Small intestine (tissue), 7 donors: Measurements from ENCODE around the gene C1RL. TPM values are rescaled to one million over a fixed set of nuclear protein-coding genes. Genes with fewer than 3 reads are reported as not detected.
A peak's percentile ranks its signal among the peaks of the same experiment; 100 is the strongest.

Source experiments
- DNase-seq, 2 donors: peaks; one replicate each; pipeline versions ENCODE4 v3.0.0 to v3.0.0-alpha.2; 2013
- FAIRE-seq: peaks from 2 replicates; lab custom pipeline; 2012; peaks lifted over from hg19 to GRCh38; lab: Jason Lieb, UNC
- H3K27ac ChIP-seq, 3 donors: one replicate each; pipeline ENCODE4 v1.5.1; 2013; ENCODE audit warnings: low read length in 2 of 3, mild to moderate bottlenecking in 2 of 3, control low read depth in 1 of 3, inconsistent platforms in 1 of 3, low read depth in 1 of 3, moderate library complexity in 1 of 3
- H3K27me3 ChIP-seq, 3 donors: one replicate each; pipeline ENCODE4 v1.6.1; 2013; ENCODE audit warnings: low read length in 3 of 3, inconsistent platforms in 1 of 3; ENCODE audit not compliant: control insufficient read depth in 3 of 3, insufficient read depth in 3 of 3
- H3K36me3 ChIP-seq, 3 donors: one replicate each; pipeline ENCODE4 v1.6.1; 2013; ENCODE audit warnings: low read length in 3 of 3, inconsistent platforms in 1 of 3, low read depth in 1 of 3, mild to moderate bottlenecking in 1 of 3, moderate library complexity in 1 of 3; ENCODE audit not compliant: control insufficient read depth in 3 of 3, insufficient read depth in 2 of 3
- H3K4me1 ChIP-seq, 3 donors: one replicate each; pipeline ENCODE4 v1.6.1; 2013; ENCODE audit warnings: low read length in 2 of 3, inconsistent platforms in 1 of 3, low read depth in 1 of 3, mild to moderate bottlenecking in 1 of 3, moderate library complexity in 1 of 3; ENCODE audit not compliant: control insufficient read depth in 3 of 3, insufficient read depth in 2 of 3
- H3K4me3 ChIP-seq, 3 donors: one replicate each; pipeline ENCODE4 v1.5.1; 2013; ENCODE audit warnings: low read length in 3 of 3, control low read depth in 1 of 3, inconsistent platforms in 1 of 3, low read depth in 1 of 3, mild to moderate bottlenecking in 1 of 3, moderate library complexity in 1 of 3
- H3K9me3 ChIP-seq, 2 donors: one replicate each; pipeline ENCODE4 v1.6.1; 2013; ENCODE audit warnings: low read depth in 1 of 2, low read length in 1 of 2; ENCODE audit not compliant: control insufficient read depth in 2 of 2, insufficient read depth in 1 of 2
- WGBS, 3 donors: extraction: QIAGEN DNeasy Blood & Tissue Kit; methylation state at CpG; one replicate each; pipeline ENCODE4 v1.1.7; 2013; 5-methylcytosine and 5-hydroxymethylcytosine counted together
- polyA plus RNA-seq, 4 donors: library from polyadenylated mRNA; stranded (reverse) in 3 of 4; unstranded in 1 of 4; fragments of 200-250 nt in 3 of 4; fragments of 120-200 nt in 1 of 4; gene quantifications; one replicate each; pipeline versions ENCODE4 v1.2.1 to v1.2.3, GENCODE V29; 2013
- donor health status: healthy with polysubstance abuse.
- donor health status: control.
- donor health status: control.
- donor health status: Bipolar disorder and iron deficiency.
- donor health status: healthy.

Gene C1RL
- polyA plus RNA-seq, 4 donors: 10.0 to 77.1 (median 22.1) TPM

- no peaks in the 10 kb centered on the region for H3K27me3 ChIP-seq
- FAIRE-seq (no peak), DNase-seq (no peak)
- H3K9me3 ChIP-seq: no peaks in the 10 kb centered on the region
- peaks cover 0 to 4% (median 0%) of the 10 kb centered on the region in 3 donors for H3K36me3 ChIP-seq
- H3K4me1 ChIP-seq: peaks cover 0 to 14% (median 0%) of the 10 kb centered on the region in 3 donors
- 77 to 84% (median 79%) methylated on average over 7 of the region's 7 CpGs for WGBS, 3 donors
- no peak overlapping the region for H3K27ac ChIP-seq
- no peak overlapping the region for H3K4me3 ChIP-seq
These were observed 41.9 kb downstream of the C1RL start for GRCh38 chr12:7067096-7067495.

- no peak for FAIRE-seq
- no peak overlapping the region for H3K27ac ChIP-seq
These were observed 42.4 kb downstream of the C1RL start for GRCh38 chr12:7066596-7066995.

GRCh38 chr12:7065073-7065623 lies 43.9 kb downstream of the C1RL start:
- DNase-seq (no peak), FAIRE-seq (no peak)
- H3K4me1 ChIP-seq: peaks cover 0 to 18% (median 0%) of the 10 kb centered on the region in 3 donors
- H3K36me3 ChIP-seq: peaks cover 0 to 4% (median 0%) of the 10 kb centered on the region in 3 donors
- H3K4me3 ChIP-seq: no peak overlapping the region
- 87 to 91% (median 88%) methylated on average over 7 of the region's 7 CpGs for WGBS, 3 donors
- H3K27me3 ChIP-seq: no peaks in the 10 kb centered on the region
- H3K27ac ChIP-seq: no peak overlapping the region
- H3K9me3 ChIP-seq: no peaks in the 10 kb centered on the region

More at GRCh38 chr12:7066596-7066995, 42.4 kb downstream of the C1RL start:
- 78 to 86% (median 84%) methylated on average over 2 of the region's 2 CpGs for WGBS, 3 donors
- peaks cover 0 to 15% (median 0%) of the 10 kb centered on the region in 3 donors for H3K4me1 ChIP-seq
- H3K9me3 ChIP-seq: no peaks in the 10 kb centered on the region
- H3K27me3 ChIP-seq: no peaks in the 10 kb centered on the region
- H3K4me3 ChIP-seq: no peak overlapping the region
- peaks cover 0 to 4% (median 0%) of the 10 kb centered on the region in 3 donors for H3K36me3 ChIP-seq
- DNase-seq: no peak

GRCh38 chr12:7064516-7064915 lies 44.5 kb downstream of the C1RL start:
- Histone ChIP-seq H3K27ac (no peak overlapping the region), H3K27me3 (no peaks in the 10 kb centered on the region), H3K36me3 (peaks cover 0 to 4% (median 0%) of the 10 kb centered on the region in 3 donors), H3K4me3 (no peak overlapping the region), H3K9me3 (no peaks in the 10 kb centered on the region), H3K4me1 (peaks cover 0 to 18% (median 2%) of the 10 kb centered on the region in 3 donors)
- DNase-seq: no peak
- WGBS, 3 donors: 71 to 76% (median 71%) methylated on average over 3 of the region's 3 CpGs
- FAIRE-seq: no peak

GRCh38 chr12:7061596-7061995 lies 47.4 kb downstream of the C1RL start:
- WGBS, 3 donors: 46 to 77% (median 58%) methylated on average over 7 of the region's 7 CpGs
- H3K27ac ChIP-seq: no peak overlapping the region
- no peak overlapping the region for H3K4me3 ChIP-seq
- peaks cover 0 to 3% (median 0%) of the 10 kb centered on the region in 3 donors for H3K27me3 ChIP-seq
- FAIRE-seq (no peak), DNase-seq (no peak)
- peaks cover 0 to 4% (median 4%) of the 10 kb centered on the region in 3 donors for H3K4me1 ChIP-seq
- H3K9me3 ChIP-seq: no peaks in the 10 kb centered on the region
- no peaks in the 10 kb centered on the region for H3K36me3 ChIP-seq

GRCh38 chr12:7061138-7061537 lies 47.9 kb downstream of the C1RL start:
- Histone ChIP-seq H3K27ac (peak overlapping the region in 2 of 3 donors; percentile 53 to 70), H3K9me3 (no peaks in the 10 kb centered on the region), H3K36me3 (no peaks in the 10 kb centered on the region), H3K27me3 (peaks cover 0 to 3% (median 0%) of the 10 kb centered on the region in 3 donors), H3K4me1 (peaks cover 0 to 4% (median 4%) of the 10 kb centered on the region in 3 donors), H3K4me3 (peak overlapping the region in 1 of 3 donors; percentile 25)
- 65 to 86% (median 80%) methylated on average over 13 of the region's 13 CpGs for WGBS, 3 donors
- no peak for DNase-seq
- no peak for FAIRE-seq

GRCh38 chr12:7060353-7060954 lies 48.6 kb downstream of the C1RL start, which contains the start of gene C1S:
C1S (plus strand) TSS chr12:7060718; CDS start chr12:7061913, 1,195 bp downstream.
- peaks cover 0 to 4% (median 4%) of the 10 kb centered on the region in 3 donors for H3K4me1 ChIP-seq
- FAIRE-seq: no peak
- H3K4me3 ChIP-seq: peak within 1 kb of the TSS in 1 of 3 donors; percentile 25
- H3K27me3 ChIP-seq: peaks cover 0 to 3% (median 0%) of the 10 kb centered on the region in 3 donors
- 44 to 65% (median 61%) methylated on average over 10 of the region's 10 CpGs for WGBS, 3 donors
- DNase-seq: peak; percentile 14 to 61
- H3K36me3 ChIP-seq: no peaks in the 10 kb centered on the region
- H3K9me3 ChIP-seq: no peaks in the 10 kb centered on the region
- H3K27ac ChIP-seq: peak within 1 kb of the TSS in 2 of 3 donors; percentile 53 to 70

- DNase-seq (no peak), FAIRE-seq (no peak)
- Histone ChIP-seq H3K4me1 (peaks cover 0 to 4% (median 4%) of the 10 kb centered on the region in 3 donors), H3K4me3 (no peak overlapping the region), H3K27ac (peak overlapping the region in 2 of 3 donors; percentile 22 to 53), H3K9me3 (no peaks in the 10 kb centered on the region), H3K36me3 (no peaks in the 10 kb centered on the region), H3K27me3 (peaks cover 0 to 3% (median 0%) of the 10 kb centered on the region in 3 donors)
- WGBS, 3 donors: 73 to 85% (median 74%) methylated on average over 4 of the region's 4 CpGs
These were observed 49.2 kb downstream of the C1RL start for GRCh38 chr12:7059780-7060179.
